DMS53 treated with DMSO at 0.1 percent for 48 hours (cell line): Measurements from ENCODE around the gene HEXIM1.

Source experiments
- DNase-seq: peaks from one replicate; lab custom pipeline; 2025; ENCODE audit not compliant: unreplicated experiment; lab: John Stamatoyannopoulos, UW

The HEXIM1 gene

DNA sequence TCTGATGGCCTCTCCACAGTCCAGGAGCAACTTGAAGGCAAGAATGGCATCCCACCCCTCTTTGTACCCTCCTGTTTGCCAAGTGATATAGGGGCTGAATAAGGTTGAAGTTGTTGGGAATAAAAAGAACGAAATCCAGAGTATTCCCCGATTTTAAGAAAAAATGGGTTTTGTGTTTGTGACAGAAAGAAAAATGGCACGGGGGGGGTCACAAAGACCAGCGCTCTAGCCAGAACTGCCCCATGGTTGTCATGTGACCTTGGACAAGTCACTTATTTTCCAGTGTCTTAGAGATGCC lies 1.7 kb upstream of the HEXIM1 start:
- no peak for DNase-seq

DNA sequence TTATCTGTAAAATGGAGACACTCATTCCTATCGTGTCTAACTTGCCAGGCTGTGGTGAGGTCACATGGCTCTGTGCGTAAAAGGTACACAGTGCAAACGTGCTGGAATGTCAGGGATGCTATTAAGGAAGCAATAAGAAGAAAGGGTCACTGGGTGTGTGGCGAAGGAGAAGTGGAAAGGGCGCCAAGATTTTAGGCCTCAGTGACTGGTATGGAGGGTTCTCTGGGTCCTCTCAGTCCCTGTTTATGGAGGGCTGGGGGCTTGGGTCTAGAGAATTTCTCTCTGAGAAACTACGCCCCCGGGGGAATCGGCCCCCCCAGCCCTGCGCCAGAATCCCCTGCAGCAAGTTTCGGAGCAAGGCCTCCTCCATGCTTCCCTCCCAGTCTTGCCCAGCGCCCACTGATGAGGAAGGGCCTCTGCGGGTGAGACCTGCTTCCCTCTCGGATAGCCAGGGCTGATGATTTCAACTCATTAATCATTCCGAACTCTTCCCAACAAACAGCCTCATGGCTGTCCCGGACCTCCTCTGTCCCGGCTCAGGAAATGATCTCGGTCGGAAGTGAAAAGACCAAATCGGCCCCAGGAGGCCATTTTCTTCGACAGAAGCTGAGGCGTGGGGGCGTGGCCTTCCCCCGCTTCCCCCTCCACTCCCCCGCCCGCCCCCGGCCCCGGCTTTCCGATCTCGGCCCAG lies 1.2 kb upstream of the HEXIM1 start:
- DNase-seq: peak; percentile 74

DNA sequence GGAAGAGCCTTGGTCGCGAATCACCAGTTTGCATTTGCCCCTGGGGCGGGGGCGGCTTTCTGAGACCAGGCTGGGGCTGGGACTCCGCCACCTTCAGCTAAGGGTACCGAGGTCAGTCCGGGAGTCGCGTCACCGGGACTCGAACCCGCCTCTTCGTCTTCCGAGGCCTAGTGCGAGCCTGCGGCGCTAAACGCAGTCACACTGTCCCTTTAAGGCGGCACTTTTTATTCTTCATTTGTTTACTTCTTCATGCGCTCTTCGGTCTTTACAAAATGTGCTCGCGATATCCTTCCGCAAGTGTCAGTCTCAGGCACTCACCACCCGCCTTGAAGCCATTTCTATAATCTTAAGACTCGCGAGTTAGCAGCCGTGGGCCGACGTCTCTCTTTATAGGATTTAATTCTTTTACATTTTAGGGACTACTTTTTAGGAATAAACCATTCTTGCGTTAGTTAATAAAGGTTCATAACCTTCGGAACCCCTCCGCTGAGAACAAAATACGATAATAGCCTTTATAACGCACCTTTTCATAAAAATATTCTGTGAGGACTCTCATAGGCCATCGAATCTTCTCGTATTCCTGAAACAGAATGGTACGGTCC lies 593 bp upstream of the HEXIM1 start:
- DNase-seq: peak; percentile 96

DNA sequence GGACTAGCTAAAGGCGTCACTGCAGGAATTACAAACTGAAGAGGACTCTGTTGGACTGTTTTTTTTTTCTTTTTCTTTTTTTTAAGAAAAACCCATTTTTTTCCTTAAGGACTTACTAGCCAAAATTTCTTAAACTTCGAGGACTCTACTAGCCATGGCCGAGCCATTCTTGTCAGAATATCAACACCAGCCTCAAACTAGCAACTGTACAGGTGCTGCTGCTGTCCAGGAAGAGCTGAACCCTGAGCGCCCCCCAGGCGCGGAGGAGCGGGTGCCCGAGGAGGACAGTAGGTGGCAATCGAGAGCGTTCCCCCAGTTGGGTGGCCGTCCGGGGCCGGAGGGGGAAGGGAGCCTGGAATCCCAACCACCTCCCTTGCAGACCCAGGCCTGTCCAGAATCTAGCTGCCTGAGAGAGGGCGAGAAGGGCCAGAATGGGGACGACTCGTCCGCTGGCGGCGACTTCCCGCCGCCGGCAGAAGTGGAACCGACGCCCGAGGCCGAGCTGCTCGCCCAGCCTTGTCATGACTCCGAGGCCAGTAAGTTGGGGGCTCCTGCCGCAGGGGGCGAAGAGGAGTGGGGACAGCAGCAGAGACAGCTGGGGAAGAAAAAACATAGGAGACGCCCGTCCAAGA lies 878 bp downstream of the HEXIM1 start:
- DNase-seq: peak; percentile 71

DNA sequence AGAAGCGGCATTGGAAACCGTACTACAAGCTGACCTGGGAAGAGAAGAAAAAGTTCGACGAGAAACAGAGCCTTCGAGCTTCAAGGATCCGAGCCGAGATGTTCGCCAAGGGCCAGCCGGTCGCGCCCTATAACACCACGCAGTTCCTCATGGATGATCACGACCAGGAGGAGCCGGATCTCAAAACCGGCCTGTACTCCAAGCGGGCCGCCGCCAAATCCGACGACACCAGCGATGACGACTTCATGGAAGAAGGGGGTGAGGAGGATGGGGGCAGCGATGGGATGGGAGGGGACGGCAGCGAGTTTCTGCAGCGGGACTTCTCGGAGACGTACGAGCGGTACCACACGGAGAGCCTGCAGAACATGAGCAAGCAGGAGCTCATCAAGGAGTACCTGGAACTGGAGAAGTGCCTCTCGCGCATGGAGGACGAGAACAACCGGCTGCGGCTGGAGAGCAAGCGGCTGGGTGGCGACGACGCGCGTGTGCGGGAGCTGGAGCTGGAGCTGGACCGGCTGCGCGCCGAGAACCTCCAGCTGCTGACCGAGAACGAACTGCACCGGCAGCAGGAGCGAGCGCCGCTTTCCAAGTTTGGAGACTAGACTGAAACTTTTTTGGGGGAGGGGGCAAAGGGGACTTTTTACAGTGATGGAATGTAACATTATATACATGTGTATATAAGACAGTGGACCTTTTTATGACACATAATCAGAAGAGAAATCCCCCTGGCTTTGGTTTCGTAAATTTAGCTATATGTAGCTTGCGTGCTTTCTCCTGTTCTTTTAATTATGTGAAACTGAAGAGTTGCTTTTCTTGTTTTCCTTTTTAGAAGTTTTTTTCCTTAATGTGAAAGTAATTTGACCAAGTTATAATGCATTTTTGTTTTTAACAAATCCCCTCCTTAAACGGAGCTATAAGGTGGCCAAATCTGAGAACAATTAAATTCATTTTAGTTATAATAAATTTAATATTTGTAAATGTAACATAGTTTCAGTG lies 1.7 kb downstream of the HEXIM1 start:
- DNase-seq: peak; percentile 71

DNA sequence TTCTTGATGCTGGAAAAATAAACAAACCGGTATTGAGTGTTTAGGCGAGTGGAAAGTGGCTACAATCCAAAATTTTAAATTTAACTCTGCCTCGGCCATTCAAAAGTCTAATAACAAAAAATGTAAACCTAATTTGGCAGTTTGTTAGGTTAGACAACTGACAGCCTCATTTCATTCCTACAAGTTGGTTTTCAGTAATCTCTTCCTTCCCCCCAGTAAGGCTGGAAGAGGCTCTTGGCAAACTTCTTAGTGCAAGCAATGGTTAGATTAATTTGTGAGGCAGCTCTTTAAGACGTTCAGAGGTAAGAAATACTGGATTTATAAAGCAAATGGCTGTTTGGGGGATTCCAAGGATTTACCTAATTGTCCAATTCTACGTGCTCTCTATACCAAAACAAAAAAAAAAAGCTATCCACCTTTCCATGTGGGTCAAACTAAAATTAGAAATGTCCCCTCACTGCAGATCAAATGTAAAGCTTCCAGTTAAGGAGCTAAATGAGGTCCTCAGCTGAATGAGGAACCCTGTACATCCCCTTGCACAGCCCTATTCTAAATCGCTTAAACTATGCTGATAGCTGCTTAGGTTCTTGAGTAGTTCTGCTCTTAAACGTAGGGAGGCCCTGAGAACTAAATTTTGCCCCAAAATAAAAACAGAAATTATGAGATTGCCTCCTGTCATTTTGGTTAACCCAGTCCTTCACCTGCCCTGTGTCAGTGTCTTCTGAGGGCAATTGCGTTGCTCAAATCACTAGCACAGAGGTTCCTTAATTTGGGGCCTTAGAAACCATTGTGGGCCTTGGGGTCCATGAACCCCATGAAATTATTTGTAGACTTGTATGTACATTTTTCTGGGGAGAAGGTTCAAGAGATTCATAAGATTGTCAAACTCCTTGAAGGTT lies 2.9 kb downstream of the HEXIM1 start:
- no peak for DNase-seq

DNA sequence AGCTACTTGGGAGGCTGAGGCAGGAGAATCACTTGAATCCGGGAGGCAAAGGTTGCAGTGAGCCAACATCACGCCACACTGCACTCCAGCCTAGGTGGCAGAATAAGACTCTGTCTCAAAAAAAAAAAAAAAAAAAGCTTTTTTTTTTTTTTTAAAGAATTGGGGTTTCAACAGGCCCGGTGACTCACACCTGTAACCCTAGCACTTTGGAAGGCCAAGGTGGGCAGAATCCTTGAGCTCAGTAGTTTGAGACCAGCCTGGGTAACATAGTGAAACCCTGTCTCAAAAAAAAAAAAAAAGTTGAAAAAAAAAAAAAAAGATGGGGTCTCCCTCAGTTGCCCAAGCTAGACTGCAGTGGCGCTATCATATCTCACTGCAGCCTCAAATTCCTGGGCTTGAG lies 6.8 kb downstream of the HEXIM1 start:
- DNase-seq: no peak

DNA sequence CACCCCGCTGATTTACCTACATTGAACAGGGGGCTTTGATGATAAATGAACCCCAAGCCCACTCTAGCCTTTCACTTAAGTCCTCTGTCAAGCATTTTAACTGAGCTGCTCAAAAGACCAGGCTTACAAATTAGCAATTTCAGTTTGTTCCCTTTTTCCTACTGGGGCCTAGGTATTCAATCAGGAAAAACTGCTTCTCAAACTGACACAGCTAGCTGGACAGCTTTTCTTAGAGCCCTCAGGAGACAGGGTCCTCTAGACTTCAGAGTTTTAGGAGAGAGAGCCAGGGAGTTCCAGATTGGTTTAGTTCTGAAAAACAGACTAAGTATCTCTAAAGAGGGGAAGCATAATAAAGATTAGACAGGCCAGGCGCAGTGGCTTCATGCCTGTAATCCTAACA lies 7.2 kb downstream of the HEXIM1 start:
- DNase-seq: no peak

DNA sequence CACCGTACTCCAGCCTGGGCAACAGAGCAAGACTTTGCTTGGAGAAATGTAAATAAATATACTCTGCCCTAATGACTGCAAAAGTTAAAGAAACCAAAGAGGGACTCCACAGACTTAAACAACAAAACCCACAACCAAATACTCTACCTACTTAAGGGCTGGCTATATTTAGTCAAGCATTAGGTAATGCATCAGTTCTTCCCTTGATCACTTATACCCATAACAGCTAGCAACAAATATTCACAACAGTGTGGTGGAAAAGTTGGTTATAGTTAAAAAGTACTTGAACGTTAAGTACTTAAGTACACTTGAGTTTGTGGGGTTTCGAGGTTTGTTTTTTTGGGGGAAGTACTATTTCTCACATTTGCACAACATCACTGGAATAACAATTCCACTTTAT lies 8.0 kb downstream of the HEXIM1 start:
- no peak for DNase-seq

DNA sequence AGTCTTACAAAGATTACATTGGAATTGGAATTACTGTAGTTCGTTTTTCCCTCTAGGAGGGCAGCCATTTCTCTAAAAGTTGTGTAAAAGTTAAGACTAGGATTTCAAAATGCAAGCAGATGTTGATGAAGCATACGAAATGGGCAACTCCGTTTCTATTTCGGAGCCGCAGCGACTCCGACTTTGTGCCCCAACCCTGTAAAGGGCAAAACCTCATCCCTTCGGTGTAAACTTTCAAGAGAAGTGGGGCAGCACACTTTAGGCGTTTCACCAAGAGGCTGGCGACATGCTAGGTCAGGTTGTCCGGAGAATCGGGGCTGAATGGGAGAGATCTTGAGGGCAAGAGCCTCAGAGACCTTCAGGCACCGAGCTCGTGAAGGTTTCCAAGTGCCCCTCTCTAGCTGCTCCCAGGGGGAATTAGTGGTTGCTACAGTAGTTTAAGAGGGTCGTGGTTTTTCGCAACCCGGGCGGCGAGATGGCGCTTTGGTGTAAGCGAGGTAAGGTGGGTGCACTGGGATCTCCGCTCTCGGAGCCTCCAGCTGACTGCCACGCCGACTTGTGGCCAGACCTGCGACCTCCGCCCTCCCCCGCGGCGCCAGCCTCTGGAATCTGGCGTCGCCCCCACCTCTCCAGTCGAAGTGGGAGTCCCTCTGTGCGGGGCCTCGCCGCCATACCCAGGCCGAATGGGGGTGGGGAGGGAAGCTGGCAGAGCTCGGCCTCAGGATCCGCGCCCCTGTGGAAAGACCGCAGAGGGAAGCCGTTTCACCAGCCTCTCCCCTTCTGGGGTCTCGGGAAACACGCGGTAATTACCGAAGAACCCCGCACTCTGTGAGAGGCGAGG lies 12.4 kb downstream of the HEXIM1 start:
- no peak for DNase-seq

DNA sequence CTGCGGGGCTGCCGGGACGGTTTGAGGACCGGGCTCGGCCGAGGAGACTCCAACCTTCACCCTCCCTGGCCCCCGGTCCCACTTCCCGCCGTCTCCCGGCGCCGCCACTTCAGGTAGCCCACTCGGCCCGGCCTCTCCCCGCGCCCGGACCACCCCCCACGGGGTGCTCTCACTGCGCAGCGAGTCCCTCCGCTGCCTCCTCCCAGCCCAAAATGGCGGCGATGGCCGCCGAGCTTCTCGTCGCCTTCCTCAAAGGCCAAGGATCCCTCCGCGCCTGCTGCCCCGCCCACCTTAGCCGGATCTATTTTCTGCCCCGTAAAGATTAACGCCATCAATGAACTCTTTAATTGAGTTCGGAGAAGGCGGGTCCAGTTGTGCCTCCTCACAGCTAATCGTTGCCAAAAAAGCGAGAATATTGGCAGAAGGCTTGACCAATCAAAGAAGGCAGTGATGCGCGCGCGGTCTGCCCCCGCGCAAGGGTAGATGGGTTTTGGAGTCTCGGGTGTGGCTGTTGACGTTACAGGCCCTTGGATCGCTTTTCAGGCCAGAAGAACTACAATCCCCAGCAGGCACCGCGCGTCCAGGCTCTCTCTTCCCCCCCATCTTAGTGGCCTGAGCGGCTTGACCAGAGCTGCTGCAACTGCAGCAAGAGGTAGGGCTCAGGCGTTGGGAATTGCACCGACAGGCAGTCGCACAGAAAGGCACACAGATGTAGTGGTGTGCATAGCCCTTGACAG lies 13.2 kb downstream of the HEXIM1 start, which contains the start of gene HEXIM2:
Gene HEXIM2, plus strand, starts transcription at position 588 of the 737 bp plus-strand sequence. CDS start 919 bp downstream, outside the sequence.
- DNase-seq: peak; percentile 98

DNA sequence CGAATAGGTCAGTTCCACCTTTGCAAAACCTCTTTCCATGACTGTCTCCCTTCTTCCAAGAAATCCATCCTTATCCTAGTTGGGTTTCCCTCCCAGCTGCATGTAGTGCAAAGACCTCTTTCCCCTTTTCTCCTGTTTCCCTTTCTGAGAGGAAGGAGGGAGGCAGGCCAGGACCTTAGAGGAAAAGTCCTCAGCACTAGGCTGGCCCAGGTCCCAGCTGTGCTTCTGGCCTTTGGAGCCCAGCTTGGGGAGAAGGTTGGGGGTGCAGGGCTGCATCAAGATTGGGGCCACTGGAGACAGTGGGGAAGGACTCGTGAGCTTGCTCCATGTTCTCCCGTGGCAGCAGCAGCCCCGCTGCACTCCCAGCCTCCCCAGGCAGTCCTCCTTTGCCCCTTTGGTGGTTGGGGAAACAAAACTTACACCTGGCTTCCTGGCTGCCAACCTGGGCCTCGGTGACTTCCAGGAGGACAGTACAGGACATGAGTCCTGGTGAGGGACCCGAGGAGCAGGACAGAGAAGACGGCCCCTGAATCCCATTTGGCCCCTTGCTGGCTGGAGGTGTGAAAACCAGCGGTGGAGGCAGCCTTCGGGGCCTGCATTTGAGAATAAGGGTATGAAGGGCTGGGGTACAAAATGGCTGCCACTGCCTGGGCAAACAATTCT lies 13.9 kb downstream of the HEXIM1 start:
- no peak for DNase-seq

DNA sequence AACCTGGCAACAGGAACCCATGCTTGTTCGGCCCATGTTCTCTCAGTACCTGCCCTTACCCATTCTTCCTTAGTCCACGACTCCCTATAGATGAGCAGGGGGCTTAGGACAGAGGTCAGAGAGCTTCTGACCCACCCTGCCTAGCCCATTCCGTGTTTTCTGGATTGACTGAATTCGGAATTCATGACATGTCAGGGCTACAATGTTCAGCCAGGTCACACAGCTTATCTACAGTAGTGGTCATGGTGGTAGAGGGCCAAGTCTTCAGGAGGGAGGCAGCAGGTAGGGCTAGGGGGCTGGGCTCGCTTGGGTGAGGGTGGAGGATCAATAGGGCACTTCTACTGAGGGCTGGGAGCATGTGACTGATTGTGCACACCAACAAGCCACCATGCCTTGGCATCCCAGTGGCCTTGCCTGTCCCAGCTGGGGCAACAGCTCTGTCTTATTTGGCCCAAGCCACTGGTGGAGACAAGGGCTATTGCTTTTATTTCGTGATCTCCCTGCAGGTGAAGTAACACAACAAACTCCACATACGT lies 16.5 kb downstream of the HEXIM1 start:
- no peak for DNase-seq

DNA sequence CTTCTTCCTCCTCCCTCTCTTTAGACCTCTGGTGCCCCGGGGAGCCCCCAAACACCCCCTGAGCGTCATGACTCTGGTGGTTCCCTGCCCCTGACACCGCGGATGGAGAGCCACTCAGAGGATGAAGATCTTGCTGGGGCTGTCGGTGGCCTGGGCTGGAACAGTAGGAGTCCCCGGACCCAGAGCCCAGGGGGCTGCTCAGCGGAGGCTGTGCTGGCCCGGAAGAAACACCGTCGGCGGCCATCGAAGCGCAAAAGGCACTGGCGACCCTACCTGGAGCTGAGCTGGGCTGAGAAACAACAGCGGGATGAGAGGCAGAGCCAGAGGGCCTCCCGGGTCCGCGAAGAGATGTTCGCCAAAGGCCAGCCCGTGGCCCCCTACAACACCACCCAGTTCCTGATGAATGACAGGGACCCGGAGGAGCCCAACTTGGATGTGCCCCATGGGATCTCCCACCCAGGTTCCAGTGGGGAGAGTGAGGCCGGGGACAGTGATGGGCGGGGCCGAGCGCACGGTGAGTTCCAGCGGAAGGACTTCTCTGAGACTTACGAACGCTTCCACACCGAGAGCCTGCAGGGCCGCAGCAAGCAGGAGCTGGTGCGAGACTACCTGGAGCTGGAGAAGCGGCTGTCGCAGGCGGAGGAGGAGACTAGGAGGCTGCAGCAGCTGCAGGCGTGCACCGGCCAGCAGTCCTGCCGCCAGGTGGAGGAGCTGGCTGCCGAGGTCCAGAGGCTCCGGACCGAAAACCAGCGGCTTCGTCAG lies 20.9 kb downstream of the HEXIM1 start:
- no peak for DNase-seq

DNA sequence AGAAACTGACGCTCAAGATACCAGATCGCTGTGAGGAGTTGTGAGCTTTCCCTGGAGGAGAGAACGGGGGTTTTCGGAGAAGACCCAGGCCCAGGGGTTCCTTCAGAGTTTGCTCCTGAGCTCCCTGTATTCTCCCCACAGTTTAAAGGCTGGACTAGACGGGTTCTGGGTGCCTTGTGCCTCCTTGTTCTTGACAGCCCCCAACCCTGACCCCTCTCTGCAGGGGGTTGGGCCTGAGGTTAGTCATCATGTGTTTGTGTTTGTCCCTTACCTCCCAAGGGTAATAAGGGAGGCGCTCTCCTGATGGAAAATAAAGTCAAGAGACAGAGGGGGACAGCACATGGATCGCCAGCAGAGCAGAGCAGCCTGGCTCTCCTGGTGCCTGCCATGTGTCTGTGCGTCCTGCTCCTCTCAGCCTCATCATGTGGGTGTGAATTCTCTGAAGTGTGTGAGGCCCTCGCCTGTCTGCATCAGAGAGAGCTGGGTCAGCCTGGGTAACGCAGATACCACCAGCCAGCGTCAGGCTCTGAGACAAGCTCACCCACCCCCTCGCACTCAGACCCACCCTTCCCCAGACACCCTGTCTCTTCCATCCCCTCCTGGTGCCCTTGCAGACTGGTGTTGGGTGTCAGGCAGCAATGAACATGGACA lies 22.1 kb downstream of the HEXIM1 start:
- DNase-seq: no peak

DNA sequence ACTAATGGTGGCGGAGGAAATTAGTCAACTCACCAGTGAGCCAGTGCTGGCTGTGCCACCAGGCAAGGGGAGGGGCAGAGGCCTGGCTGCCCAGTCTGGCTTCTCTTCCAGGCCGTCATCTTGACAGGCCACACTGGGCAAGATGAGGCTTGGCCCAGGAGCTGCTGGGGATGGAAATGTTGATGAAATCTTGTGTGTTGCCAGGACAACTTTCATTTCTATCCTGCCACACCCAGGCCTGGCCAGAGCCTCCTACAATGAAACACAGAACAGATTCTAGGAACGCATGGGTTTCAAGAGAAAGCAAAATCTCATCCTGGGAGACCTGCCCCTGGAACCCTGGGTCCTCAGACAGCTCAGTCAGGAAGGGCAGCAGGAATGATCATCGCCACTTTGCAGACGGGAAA lies 22.7 kb downstream of the HEXIM1 start:
- no peak for DNase-seq
